Measurements from ENCODE around the gene CLDN10.

DNA sequence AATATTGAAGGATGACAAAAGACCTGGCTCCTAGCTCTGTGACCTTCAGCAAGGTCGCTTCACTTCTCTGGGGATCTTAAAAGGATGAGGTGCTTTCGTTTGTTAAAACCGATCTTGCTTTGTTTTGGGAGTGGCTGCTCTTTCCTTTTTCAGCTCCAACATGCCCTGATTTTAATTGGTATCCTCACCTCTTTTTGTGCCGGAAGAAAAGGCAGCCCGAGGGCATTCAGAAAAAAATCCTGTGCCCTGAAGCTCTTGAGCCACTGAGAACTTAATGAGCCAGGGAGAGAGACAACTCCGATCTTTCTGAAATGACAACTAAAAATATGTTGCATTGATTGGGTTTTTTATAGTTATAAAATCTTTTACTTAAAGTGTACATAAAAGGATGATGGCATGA lies 19.4 kb downstream of the CLDN10 start:
- no peak for TF ChIP-seq EP300 (IDR thresholded peaks at IDR 0.05)
- TF ChIP-seq, protein P1, sequence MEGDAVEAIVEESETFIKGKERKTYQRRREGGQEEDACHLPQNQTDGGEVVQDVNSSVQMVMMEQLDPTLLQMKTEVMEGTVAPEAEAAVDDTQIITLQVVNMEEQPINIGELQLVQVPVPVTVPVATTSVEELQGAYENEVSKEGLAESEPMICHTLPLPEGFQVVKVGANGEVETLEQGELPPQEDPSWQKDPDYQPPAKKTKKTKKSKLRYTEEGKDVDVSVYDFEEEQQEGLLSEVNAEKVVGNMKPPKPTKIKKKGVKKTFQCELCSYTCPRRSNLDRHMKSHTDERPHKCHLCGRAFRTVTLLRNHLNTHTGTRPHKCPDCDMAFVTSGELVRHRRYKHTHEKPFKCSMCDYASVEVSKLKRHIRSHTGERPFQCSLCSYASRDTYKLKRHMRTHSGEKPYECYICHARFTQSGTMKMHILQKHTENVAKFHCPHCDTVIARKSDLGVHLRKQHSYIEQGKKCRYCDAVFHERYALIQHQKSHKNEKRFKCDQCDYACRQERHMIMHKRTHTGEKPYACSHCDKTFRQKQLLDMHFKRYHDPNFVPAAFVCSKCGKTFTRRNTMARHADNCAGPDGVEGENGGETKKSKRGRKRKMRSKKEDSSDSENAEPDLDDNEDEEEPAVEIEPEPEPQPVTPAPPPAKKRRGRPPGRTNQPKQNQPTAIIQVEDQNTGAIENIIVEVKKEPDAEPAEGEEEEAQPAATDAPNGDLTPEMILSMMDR (IDR thresholded peaks at IDR 0.05) = no peak

All from ovary (tissue), 3 donors.